GM12874 (cell line): ENCODE data around the gene PDGFB.

Experiments used
- TF ChIP-seq, protein P1 (sequence below): IDR thresholded peaks from 2 replicates; pipeline ENCODE4 v1.5.1; 2011; ENCODE audit warnings: low read depth, mild to moderate bottlenecking, control low read depth, low read length, moderate library complexity; ENCODE audit not compliant: insufficient read depth

Gene PDGFB

DNA sequence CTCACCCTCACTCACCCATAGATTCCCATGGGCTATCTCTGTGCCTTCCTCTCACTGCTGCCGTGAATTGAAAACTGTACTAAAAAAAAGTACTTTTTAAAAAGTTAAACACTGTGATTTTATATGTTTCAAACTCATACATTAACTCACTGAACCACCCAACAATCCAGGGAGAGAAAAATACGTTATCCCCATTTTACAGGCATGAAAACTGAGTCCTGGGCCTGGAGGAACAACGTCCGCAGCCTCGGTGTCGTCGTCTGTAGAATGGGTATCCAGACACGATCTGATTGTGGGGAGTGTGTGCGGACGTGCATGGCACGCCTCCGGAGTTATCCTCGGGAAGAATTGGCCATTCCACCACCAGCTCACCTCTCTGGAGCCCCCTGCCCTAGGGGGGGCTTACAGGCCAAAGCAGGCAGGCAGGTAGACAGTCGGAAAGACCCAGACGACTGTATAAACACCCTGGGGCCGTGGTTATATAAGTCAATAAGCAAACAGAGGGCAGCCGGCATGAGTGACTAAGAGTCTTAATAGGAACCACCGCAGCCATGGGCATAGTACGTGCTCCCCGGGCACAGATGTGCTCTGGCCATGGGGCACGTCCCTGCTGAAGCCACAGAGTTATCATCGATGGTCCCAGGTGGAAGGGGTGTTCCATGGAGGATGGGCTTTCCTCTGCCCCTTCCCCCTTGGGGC lies 7.1 kb upstream of the PDGFB start:
- TF ChIP-seq, protein P1, sequence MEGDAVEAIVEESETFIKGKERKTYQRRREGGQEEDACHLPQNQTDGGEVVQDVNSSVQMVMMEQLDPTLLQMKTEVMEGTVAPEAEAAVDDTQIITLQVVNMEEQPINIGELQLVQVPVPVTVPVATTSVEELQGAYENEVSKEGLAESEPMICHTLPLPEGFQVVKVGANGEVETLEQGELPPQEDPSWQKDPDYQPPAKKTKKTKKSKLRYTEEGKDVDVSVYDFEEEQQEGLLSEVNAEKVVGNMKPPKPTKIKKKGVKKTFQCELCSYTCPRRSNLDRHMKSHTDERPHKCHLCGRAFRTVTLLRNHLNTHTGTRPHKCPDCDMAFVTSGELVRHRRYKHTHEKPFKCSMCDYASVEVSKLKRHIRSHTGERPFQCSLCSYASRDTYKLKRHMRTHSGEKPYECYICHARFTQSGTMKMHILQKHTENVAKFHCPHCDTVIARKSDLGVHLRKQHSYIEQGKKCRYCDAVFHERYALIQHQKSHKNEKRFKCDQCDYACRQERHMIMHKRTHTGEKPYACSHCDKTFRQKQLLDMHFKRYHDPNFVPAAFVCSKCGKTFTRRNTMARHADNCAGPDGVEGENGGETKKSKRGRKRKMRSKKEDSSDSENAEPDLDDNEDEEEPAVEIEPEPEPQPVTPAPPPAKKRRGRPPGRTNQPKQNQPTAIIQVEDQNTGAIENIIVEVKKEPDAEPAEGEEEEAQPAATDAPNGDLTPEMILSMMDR = no peak

GRCh38 chr22:39250838-39251237 lies 6.1 kb upstream of the PDGFB start:
- TF ChIP-seq, protein P1 = no peak

GRCh38 chr22:39250131-39250530 lies 5.3 kb upstream of the PDGFB start:
- TF ChIP-seq, protein P1 = no peak

- TF ChIP-seq, protein P1 = no peak
Observed at GRCh38 chr22:39249086-39249704, 4.4 kb upstream of the PDGFB start.

GRCh38 chr22:39248254-39248653 lies 3.5 kb upstream of the PDGFB start:
- TF ChIP-seq, protein P1 = no peak

- TF ChIP-seq, protein P1 = no peak
Observed at GRCh38 chr22:39247361-39247760, 2.6 kb upstream of the PDGFB start.

DNA sequence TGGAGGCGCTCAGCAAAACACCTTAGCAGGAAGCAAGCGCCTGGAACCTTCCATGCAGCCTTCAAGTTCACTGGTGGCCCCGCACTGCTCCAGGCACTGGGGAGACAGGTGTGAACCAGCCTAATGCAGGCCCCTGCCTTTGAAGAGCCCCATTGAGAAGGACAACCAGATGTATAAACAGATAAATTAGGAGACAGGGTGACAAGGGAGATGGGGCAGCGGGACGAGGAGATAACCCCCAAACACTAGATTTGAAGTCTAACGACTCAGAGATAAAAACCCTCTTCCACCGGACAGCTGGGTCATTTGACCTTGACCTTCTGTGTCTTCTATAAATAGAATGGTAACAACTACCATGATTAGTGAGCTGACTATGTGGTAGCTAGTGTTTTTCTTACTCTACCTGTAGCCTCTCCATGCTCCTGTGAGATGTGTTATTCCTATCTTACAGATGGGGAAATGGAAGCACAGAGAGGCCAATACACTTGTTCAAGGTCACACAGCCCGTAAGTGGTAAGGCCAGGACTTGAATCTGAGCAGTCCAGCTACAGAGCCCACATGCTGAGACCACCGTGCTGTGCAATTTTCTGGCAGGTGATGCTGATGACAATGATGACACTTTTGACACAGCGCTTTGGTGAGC lies 2.0 kb upstream of the PDGFB start:
- TF ChIP-seq, protein P1 = no peak
